ENCODE results near the gene LRRC25.

LRRC25 gene

GRCh38 chr19:18344582-18344950 lies 52.9 kb downstream of the LRRC25 start:
- Histone ChIP-seq H3K4me3 (ENCODE audit: insufficient read depth, low read depth, low read length) (no peak overlapping the region), H3K27ac (ENCODE audit: insufficient read depth, low read depth, low read length, poor library complexity, severe bottlenecking) (no peak overlapping the region), H3K9me3 (ENCODE audit: control insufficient read depth, low read length) (no peaks in the 10 kb centered on the region), H3K36me3 (ENCODE audit: control insufficient read depth, insufficient read depth, low read length) (no peaks in the 10 kb centered on the region), H3K4me1 (ENCODE audit: control insufficient read depth, insufficient read depth, low read length) (peaks cover 16% of the 10 kb centered on the region), H3K27me3 (ENCODE audit: control insufficient read depth, insufficient read depth, low read length, poor library complexity, severe bottlenecking) (peaks cover 12% of the 10 kb centered on the region)
- 19 to 26% methylated on average over 13 of the region's 13 CpGs for WGBS, 2 experiments

DNA sequence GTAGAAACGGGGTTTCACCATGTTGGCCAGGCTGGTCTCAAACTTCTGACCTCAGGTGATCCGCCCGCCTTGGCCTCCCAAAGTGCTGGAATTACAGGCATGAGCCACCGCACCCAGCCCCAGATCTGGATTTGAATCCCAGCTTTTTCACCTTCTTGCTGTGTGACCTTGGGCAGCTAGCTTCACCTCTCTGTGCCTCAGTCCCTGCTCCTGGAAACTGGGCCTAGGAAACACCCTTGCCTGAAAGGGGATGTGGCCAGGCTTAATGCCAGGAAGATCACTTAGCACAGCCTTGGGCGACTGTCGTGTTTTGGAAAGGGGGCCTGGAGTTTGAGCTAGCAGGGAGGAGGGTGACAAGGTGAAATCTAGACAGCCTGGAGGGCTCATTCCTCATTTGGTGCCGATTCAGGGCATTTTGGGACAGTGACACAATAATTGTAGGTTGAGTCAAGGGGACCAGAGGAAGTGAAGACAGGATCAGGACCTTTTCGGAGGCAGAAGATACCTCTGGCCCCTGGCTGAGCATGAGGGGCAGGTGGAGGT lies 55.3 kb downstream of the LRRC25 start:
- Histone ChIP-seq H3K4me3 (ENCODE audit: insufficient read depth, low read depth, low read length) (no peak overlapping the region), H3K27ac (ENCODE audit: insufficient read depth, low read depth, low read length, poor library complexity, severe bottlenecking) (no peak overlapping the region), H3K36me3 (ENCODE audit: control insufficient read depth, insufficient read depth, low read length) (no peaks in the 10 kb centered on the region), H3K4me1 (ENCODE audit: control insufficient read depth, insufficient read depth, low read length) (peaks cover 16% of the 10 kb centered on the region), H3K27me3 (ENCODE audit: control insufficient read depth, insufficient read depth, low read length, poor library complexity, severe bottlenecking) (peaks cover 12% of the 10 kb centered on the region), H3K9me3 (ENCODE audit: control insufficient read depth, low read length) (no peaks in the 10 kb centered on the region)
- whole genome bisulfite sequencing, 2 experiments, result 88 to 92% methylated on average over 8 of the region's 8 CpGs

Measured in ectodermal cell (in vitro differentiated cells).